ENCODE data around the gene UNC79. TPM values are rescaled to one million over a fixed set of nuclear protein-coding genes. Genes with fewer than 3 reads are reported as not detected.

UNC79 gene
- total and polyA plus RNA-seq, 2 experiments from 2014 or later = 0.15 to 0.20 TPM

DNA sequence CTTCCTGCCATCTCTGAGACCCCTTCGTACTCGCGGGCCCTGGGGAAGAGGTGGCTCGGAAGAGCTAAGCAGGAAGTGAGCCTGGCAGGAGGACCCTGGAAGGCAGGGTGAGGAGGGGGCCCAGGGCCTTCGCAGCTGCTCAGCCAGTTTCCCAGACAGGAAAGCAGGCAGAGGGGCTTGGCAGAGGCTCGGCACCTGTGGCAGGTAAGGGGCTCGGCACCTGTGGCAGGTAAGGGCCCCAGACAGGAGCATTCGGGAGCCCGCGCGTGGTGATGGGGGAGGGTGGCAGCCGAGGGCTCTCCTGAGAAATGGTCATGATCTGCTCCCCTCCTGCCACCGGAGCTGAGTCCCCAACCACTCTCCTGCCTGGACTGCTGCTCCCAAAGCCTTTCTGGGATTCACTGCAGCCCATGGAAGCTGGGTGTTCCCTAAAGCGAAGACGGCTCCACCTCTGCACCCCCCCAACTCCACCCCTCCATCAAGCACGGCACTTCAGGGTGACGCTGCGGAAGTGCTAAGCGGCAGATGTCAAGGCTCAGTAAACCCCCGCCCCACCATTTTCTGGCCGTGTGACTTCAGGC lies 294.4 kb downstream of the UNC79 start:
- 91% methylated on average over 21 of the region's 21 CpGs for WGBS (ENCODE audit: low lambda C conversion rate, missing lambda C conversion rate)
- no peaks in the 10 kb centered on the region for H3K36me3 ChIP-seq (replicated peaks; ENCODE audit: insufficient read depth, low read depth)
- TF ChIP-seq, protein P1, sequence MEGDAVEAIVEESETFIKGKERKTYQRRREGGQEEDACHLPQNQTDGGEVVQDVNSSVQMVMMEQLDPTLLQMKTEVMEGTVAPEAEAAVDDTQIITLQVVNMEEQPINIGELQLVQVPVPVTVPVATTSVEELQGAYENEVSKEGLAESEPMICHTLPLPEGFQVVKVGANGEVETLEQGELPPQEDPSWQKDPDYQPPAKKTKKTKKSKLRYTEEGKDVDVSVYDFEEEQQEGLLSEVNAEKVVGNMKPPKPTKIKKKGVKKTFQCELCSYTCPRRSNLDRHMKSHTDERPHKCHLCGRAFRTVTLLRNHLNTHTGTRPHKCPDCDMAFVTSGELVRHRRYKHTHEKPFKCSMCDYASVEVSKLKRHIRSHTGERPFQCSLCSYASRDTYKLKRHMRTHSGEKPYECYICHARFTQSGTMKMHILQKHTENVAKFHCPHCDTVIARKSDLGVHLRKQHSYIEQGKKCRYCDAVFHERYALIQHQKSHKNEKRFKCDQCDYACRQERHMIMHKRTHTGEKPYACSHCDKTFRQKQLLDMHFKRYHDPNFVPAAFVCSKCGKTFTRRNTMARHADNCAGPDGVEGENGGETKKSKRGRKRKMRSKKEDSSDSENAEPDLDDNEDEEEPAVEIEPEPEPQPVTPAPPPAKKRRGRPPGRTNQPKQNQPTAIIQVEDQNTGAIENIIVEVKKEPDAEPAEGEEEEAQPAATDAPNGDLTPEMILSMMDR (IDR thresholded peaks at IDR 0.05; ENCODE audit: poor library complexity) = no peak
- no peak for TF ChIP-seq EZH2 (IDR thresholded peaks at IDR 0.05; ENCODE audit: borderline replicate concordance)
- no peak for TF ChIP-seq EZH2phosphoT487 (IDR thresholded peaks at IDR 0.05; ENCODE audit: low read depth, severe bottlenecking, unreplicated experiment)

DNA sequence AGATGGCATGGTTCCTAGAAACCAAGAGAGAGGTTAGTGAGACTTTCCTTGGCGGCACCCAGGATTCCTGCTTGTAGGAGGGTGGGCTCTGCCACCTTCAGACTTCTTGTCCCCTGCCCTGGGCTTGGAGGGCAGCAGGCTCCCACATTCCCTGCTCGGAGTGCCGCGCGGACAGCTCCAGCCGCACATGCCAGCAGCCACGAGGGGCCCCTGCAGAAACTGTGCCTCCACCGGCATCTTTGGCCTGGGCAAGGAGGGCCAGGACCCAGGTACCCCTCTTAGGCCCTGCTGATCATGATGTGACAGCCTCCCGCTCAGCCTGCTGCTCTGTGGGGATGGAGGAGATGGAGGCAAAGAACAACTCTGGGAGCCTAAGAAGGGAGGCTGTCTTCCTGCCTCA lies 295.3 kb downstream of the UNC79 start:
- H3K27me3 ChIP-seq = no peaks in the 10 kb centered on the region
- no peaks in the 10 kb centered on the region for H3K4me1 ChIP-seq (ENCODE audit: insufficient read depth)
- H3K36me3 ChIP-seq (replicated peaks; ENCODE audit: insufficient read depth, low read depth) = no peaks in the 10 kb centered on the region
- H3K27ac ChIP-seq = no peak overlapping the region
- no peak overlapping the region for H3K4me3 ChIP-seq
- no peaks in the 10 kb centered on the region for H4K20me1 ChIP-seq (ENCODE audit: insufficient read depth, poor library complexity, severe bottlenecking)
- no peak for TF ChIP-seq EZH2phosphoT487 (IDR thresholded peaks at IDR 0.05; ENCODE audit: low read depth, severe bottlenecking, unreplicated experiment)
- TF ChIP-seq, protein P1 (IDR thresholded peaks at IDR 0.05; ENCODE audit: poor library complexity) = no peak
- no peak for TF ChIP-seq EZH2 (IDR thresholded peaks at IDR 0.05; ENCODE audit: borderline replicate concordance)
- 92% methylated on average over 9 of the region's 9 CpGs for WGBS (ENCODE audit: low lambda C conversion rate, missing lambda C conversion rate)
- no peak for DNase-seq (ENCODE audit: low spot score)
- H3K9me2 ChIP-seq (replicated peaks; ENCODE audit: insufficient read depth) = no peaks in the 10 kb centered on the region
- H2AFZ ChIP-seq = no peak overlapping the region
- no peak overlapping the region for H3K4me2 ChIP-seq
- H3K79me2 ChIP-seq = no peaks in the 10 kb centered on the region
- no peaks in the 10 kb centered on the region for H3K9me3 ChIP-seq (ENCODE audit: low read depth)

More for the DNA sequence above, 294.4 kb downstream of the UNC79 start:
- Histone ChIP-seq H3K4me3 (no peak overlapping the region), H3K4me1 (ENCODE audit: insufficient read depth) (no peaks in the 10 kb centered on the region), H4K20me1 (ENCODE audit: insufficient read depth, poor library complexity, severe bottlenecking) (no peaks in the 10 kb centered on the region), H3K9me2 (replicated peaks; ENCODE audit: insufficient read depth) (no peaks in the 10 kb centered on the region), H2AFZ (no peak overlapping the region), H3K27ac (no peak overlapping the region), H3K79me2 (no peaks in the 10 kb centered on the region), H3K4me2 (no peak overlapping the region), H3K27me3 (no peaks in the 10 kb centered on the region), H3K9me3 (ENCODE audit: low read depth) (no peaks in the 10 kb centered on the region)
- no peak for DNase-seq (ENCODE audit: low spot score)

DNA sequence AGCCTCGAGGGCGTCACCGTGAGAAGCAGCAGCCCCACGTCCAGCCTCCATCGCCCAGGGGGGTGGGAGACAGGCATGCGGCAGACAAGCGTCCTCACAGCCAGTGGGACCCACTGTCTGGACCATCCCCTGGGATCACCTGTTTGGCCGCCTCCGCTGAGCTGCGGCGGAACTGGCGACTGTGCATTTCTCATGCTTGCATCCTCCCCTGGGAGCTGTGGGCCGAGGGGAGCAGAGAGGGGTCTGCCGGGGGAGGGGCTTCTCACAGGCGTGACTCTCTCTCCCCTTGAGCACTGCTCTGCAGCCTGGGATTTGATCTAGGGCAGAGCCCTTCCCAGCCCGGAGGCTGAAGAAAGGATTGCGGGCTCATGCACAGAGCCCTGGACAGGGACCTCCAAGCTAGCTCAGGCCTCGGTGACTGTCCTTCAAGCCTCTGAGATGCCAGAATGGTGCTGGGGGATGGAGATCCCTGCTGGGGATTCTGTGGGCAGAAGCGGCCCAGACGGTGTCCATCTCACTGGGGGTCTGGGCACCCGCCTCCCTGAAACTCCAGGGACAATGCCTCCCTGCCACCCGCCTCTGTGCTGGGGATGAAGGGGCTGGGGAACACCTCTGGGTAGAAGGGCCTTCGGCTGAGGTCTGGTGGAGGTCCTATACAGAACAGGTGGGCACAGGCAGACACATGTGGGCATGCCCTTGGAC lies 296.5 kb downstream of the UNC79 start:
- no peaks in the 10 kb centered on the region for H3K36me3 ChIP-seq (replicated peaks; ENCODE audit: insufficient read depth, low read depth)
- 87% methylated on average over 23 of the region's 23 CpGs for WGBS (ENCODE audit: low lambda C conversion rate, missing lambda C conversion rate)
- H2AFZ ChIP-seq = no peak overlapping the region
- TF ChIP-seq EZH2phosphoT487 (IDR thresholded peaks at IDR 0.05; ENCODE audit: low read depth, severe bottlenecking, unreplicated experiment) = no peak
- TF ChIP-seq, protein P1 (IDR thresholded peaks at IDR 0.05; ENCODE audit: poor library complexity) = no peak
- no peak for TF ChIP-seq EZH2 (IDR thresholded peaks at IDR 0.05; ENCODE audit: borderline replicate concordance)
- no peak overlapping the region for H3K27ac ChIP-seq
- no peaks in the 10 kb centered on the region for H3K9me3 ChIP-seq (ENCODE audit: low read depth)
- H3K4me3 ChIP-seq = no peak overlapping the region
- no peaks in the 10 kb centered on the region for H3K79me2 ChIP-seq
- no peak for DNase-seq (ENCODE audit: low spot score)
- no peaks in the 10 kb centered on the region for H3K27me3 ChIP-seq
- H3K4me2 ChIP-seq = no peak overlapping the region
- no peaks in the 10 kb centered on the region for H3K4me1 ChIP-seq (ENCODE audit: insufficient read depth)
- H3K9me2 ChIP-seq (replicated peaks; ENCODE audit: insufficient read depth) = no peaks in the 10 kb centered on the region
- no peaks in the 10 kb centered on the region for H4K20me1 ChIP-seq (ENCODE audit: insufficient read depth, poor library complexity, severe bottlenecking)
